GM19238 (cell line): Measurements from ENCODE around the gene MEX3D.

ENCODE experiments used
- DNase-seq: peaks from one replicate; pipeline ENCODE4 v3.0.0; 2011; ENCODE audit warnings: low spot score; ENCODE audit not compliant: insufficient read length

Gene MEX3D

DNA sequence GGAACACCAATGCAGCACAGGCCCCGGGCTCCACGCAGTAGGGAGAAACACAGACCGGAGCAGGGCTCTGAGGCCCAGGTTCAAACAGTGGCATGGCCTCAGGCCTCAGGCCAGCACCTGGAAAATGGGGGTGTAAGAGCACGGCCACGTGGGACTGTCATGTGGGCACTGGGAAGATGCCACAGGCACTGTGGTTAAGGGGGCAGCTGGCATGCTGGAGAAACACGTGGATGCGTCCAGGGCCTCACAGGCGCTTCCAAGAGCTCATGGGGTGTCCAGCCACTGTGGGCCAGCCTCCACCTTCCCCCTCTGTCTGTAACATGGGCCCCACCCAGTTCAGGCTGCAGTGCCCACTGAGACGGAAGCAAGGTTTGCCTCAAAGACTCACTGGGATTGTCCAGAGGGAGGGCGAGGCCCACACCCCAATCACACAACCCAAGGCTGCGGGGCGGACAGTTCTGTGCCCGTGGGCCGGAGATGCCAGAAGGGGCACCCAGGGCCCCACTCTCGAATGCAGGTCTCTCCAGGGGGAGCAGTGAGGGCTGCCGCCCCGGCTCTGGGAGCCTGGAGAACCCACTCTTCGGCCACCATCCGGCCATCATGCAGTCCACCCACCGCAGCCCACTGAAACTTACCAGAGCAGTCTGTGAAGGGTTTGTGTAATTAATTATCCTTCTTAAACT lies 30.8 kb upstream of the MEX3D start:
- no peak for DNase-seq

DNA sequence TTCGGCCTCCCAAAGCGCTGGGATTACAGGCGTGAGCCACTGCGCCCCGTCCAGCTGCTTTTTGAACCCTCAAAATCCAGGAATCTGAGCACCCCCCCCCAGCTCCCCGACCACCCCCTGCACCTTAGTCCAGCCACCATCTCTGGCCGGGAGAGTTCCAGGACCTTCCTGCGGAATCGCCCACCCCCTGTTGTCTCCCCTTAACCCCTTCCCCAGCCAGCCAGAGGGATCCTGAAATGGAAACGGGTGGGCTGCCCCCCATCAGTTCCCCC lies 25.3 kb upstream of the MEX3D start:
- DNase-seq, result no peak

DNA sequence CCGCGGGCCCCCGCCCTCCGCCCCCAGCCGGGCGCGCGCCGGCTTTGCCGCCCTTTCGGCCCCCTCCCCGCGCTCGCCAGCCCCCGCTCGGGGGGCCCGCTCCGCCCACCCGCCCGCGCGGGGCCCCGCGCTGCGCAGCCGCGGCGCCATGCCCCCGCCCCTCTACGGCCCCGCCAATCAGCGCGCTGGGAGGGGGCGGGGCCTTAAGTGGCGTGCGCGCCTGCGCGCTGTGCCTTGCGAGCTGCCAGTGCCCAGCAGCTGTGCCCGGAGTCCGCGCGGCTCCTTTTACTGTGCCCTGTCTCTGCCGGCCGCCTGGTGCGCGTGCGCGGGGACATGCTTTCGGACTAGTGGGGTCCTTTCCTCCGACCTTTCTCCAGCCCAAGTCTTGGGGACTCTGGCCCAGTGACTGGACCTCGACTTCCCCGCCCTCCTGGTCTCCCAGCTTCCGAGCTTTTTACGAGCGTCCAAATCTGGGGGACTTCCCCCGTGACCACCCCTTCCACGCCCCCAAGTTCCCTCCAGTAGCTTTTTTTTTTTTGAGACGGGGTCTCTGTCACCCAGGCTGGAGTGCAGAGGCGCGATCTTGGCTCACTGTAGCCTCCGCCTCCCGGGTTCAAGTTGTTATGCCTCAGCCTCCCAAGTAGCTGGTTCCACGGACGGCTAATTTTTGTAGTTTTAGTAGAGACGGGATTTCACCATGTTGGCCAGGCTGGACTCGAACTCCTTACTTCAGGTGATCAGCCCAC lies 24.8 kb upstream of the MEX3D start, which contains the start of gene MBD3:
Gene MBD3 (minus strand): TSS at position 111 of the 746 bp plus-strand sequence. CDS start 234 bp downstream, outside the sequence.
- DNase-seq, result peak; percentile 98

GRCh38 chr19:1592024-1592754 lies 24.1 kb upstream of the MEX3D start:
- DNase-seq, result peak; percentile 99

DNA sequence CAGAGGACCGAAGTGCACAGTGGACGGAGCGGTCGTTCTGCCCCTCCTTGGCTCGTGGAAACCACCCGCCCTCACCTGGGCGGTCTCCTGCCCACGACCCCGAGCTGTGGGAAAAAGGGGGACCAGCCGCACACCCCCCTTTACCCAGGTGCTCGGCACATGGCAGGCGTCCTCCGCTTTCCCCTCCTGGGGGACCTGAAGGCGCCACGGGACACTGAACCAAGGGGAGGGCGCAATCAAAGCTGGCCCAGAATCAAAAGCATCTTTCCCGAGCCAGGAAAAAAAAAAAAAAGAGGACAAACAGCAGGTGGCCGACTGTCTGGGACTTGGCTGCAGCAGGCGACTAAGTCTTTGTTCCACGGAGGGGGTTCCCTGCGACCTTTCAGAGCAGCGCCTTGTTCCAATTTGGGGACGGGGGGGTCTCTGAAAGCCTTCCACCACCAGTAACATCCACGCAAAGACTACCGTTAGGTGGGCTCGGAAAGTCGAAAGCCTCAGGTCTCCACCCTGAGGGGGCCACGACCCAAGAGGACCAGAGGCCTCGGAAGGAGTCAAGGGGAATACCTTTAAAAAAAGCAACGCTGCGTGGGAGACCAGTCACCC lies 23.4 kb upstream of the MEX3D start:
- DNase-seq, result no peak

DNA sequence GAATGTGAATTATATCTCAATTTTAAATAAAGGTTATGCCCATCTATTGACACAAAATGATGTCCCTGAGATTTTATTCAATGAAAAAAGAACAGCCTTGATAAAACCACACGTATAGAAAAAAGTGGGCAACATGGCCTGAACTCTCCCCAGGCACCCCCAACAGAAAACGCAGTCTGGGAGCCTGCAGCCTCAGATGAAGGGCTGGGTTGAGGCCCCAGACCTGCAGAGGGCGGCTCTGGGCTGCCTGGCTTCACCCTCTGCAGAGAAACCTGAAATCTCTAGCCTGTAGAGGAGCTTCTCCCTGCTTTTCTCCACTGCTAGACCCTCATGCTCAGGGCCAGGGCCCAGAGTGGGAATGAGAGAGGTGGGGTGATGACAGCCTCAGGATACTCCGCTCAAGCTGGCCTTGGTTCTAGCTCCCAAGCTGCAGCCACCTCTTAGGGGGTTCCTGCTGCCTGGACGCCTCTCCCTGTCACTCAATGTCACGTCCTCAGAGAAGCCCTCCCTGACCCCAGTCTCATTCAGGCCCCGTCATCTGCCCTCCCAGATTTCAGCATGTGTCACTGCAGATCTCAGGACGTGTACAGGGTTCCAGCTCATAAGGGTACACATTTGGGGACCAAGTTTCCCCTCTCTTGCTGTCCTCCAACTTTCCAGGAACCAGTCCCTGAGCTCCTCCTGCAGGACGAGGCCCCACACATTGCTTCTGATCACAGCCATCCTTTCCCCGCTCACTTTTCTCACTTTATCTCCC lies 22.7 kb upstream of the MEX3D start:
- DNase-seq, result peak; percentile 61

DNA sequence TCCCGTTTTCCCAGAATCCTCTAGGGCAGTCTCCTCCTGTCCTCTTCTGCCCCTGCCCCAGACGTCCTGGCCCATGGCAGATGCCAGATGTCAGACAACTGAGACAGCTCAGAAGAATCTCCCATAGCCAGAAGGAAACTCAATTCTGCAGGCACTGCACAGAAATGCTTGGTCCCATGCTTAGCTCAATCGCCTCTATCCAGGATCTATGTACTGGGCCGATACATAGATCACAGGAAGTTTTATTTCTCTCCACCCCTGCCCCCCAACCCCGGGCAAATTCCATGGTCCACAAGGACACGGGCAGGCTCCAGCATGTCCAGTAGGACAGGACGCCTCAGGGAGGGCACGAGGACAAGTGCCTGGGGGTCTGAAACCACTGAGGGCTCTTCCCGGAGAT lies 19.7 kb upstream of the MEX3D start:
- no peak for DNase-seq

- DNase-seq, result no peak
Measured at GRCh38 chr19:1585243-1585580, 17.1 kb upstream of the MEX3D start.

- DNase-seq, result no peak
Measured at GRCh38 chr19:1584500-1585242, 16.5 kb upstream of the MEX3D start.

DNA sequence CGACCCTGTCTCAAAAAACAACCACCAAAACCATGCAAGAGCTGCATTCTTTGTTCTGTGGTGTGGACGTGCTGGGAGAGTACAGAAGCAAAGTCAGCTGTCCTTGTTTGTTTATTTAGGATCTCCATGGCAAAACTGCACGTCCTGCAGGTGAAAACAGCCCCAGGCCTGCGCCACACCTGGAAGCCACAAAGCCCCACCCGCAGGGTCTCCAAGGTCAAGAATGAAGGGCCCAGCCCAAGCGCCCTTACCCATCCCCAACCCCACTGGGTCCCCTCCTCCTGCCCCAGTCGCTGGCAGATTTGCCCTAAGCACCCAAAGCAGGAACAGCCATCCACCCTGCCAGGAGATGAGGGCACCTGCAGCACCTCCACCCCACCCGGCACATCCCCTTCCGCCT lies 14.1 kb upstream of the MEX3D start:
- no peak for DNase-seq

GRCh38 chr19:1580957-1581356 lies 12.8 kb upstream of the MEX3D start:
- DNase-seq, result no peak

DNA sequence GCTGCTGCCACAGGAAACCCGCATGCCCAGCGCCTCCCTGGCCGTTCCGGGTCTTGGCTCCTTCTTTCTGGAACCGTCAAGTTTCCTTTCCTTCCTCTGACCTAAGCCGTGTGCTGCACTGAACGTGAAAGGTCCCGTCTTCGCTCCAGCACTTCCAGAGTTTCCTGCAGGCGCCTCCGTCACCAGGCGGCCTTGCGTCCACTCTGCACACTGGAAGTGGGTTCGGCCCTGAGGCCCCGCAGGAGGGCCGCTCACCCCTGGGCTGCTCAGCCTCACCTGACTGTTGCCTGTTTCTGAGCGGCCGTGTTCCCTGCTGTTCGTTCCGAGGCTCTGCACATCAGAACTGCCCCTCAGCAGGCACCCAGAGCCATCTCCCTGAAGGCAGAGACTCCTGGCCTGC lies 12.3 kb upstream of the MEX3D start:
- no peak for DNase-seq

- no peak for DNase-seq
Measured at GRCh38 chr19:1579222-1579621, 11.1 kb upstream of the MEX3D start.

- DNase-seq, result no peak
Measured at GRCh38 chr19:1577929-1578618, 9.9 kb upstream of the MEX3D start.

DNA sequence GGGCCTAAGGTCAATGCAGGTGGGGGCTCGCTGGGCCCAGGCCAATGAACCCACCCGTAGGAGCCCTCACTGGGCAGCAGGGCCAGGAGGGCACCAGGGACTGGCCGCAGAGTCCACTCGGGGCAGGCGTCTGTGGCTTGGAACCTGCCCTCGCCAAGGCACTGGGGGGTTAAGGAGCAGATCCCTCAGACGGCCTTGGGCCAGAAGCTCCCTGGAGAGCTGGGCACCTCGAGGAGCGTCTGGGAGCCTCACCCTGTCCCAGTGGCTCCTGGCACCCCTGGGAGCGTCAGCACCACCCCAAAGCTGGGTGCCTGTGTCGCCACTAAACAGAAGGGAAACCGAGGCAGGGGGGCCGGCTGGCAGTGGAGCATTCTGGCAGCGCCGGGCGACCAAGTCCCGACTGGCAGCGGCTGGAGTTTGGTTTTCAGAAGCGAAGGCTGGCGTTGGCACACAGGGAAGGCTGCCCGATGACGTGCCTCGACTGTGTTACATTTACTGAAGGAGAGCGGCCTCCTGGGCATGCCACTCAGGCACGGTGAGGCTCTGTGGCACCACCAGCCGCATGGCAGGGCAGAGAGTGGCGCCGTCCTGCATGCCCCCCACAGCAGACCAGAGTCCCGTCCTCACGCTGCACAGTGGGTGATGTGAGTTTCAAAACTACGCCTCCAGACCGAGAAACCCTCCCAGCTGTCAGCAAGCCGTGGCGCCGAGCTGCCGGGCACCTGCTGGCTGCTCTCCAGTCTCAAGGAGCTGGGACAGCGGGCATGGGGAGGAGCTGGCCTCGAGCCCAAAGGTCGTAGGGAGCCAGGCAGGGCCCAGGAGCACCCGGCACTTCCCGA lies 9.2 kb upstream of the MEX3D start:
- DNase-seq, result no peak

- no peak for DNase-seq
Measured at GRCh38 chr19:1576242-1577089, 8.3 kb upstream of the MEX3D start.

DNA sequence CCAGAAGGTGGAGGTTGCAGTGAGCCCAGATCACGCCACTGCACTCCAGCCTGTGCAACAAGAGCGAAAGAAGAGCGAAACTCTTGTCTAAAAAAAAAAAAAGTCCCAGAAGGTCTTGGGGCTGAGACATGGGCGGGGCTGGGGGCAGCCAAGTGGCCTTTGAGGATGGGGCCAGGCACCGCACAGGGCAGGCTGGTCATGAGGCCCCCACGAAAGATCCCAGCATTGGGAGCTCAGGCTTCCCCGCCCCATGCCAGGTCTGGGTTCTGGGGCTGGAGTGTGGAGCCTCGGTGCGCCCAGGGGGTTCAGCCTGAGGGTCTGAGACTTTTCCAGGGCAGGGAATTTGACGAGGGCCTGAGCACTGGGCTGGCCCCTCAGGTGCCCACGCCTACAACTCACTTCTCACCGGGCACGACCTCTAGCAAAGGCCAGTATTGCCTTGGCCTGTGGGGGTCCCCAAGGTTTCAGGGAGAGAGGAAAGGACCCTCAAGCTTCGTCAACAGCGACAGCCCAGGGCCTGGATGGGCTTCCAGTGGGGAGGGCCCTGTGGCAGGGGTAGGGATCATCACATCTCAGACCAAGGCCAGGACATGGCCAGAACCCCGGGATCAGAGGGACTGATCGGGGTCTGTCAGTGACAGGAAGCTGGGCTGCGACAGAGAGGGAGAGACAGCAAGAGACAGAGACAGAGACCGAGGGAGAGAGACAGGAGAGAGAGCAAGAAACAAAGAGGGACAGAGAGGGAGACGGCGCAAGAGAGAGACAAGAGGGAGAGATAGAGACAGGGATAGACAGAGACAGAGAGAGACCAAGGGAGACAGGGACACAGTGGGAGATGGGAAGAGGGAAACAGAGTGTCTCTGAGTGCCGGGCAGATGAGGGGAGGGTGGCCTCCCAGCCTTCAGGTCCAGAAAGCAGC lies 7.5 kb upstream of the MEX3D start:
- DNase-seq, result no peak
